ENCODE data around the gene PAPLN.
A peak's percentile ranks its signal among the peaks of the same experiment; 100 is the strongest.

Gene PAPLN

GRCh38 chr14:73231981-73232851 lies 5.1 kb upstream of the PAPLN start:
- no peak for DNase-seq (ENCODE audit: low read depth, low spot score)

DNA sequence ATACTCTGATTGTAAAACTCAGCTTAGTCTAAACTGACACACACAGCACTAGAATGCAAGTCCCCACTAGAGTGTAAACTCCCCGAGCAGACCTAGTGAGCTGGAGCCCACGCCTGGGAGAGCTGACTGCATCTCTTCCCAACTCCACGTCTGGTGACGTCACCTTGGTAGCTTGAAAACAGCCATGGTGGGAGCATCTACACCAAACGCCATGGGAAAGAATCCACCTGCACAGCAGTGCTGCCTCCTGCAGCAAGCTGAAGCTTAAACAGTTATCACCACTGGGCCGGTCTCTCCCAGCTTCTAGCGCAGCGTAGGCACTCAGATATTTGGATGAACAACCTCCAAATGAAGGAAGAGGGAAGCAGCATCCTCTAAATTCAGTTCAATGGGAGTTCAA lies 4.3 kb upstream of the PAPLN start:
- DNase-seq (ENCODE audit: low read depth, low spot score), result no peak

GRCh38 chr14:73233564-73233963 lies 3.7 kb upstream of the PAPLN start:
- DNase-seq (ENCODE audit: low read depth, low spot score), result no peak

- no peak for DNase-seq (ENCODE audit: low read depth, low spot score)
These were observed 3.3 kb upstream of the PAPLN start for GRCh38 chr14:73234029-73234428.

DNA sequence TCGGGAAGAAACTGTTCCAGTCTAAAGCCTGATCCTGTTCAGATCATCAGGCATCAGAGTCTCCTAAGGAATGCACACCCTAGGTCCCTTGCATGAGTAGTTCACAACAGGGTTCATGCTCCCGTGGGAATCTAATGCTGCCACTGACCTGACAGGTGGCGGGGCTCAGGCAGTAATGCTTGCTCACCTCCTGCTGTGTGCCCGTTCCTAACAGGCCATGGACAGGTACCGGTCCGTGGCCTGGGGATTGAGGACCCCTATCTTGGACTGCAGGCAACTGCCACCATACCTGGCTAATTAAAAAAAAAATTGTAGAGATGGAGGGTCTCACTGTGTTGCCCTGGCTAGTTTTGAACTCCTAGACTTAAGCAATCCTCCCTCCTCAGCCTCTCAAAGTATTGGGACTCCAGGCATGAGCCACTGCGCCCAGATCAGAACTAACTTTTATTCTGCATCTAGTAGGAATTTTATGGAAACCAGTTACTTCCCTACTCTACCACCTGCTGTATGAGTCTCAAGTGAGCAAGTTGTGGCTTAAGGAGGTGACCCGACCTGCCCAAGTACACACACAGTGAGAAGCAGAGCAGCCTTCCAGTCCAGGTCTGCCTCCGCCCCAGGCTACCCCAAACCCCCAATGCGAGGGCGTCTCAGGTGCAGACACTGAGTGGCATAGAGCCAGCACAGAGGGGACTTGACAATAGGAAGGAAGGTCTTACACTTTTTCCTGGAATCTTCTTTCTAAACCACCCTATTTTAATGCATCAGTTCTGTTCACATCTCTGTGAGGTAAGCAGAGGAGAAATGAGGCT lies 2.5 kb upstream of the PAPLN start:
- DNase-seq (ENCODE audit: low read depth, low spot score), result no peak

GRCh38 chr14:73235531-73236155 lies 1.7 kb upstream of the PAPLN start:
- peak; percentile 68 for DNase-seq (ENCODE audit: low read depth, low spot score)

GRCh38 chr14:73236157-73236556 lies 1.1 kb upstream of the PAPLN start:
- DNase-seq (ENCODE audit: low read depth, low spot score), result no peak

DNA sequence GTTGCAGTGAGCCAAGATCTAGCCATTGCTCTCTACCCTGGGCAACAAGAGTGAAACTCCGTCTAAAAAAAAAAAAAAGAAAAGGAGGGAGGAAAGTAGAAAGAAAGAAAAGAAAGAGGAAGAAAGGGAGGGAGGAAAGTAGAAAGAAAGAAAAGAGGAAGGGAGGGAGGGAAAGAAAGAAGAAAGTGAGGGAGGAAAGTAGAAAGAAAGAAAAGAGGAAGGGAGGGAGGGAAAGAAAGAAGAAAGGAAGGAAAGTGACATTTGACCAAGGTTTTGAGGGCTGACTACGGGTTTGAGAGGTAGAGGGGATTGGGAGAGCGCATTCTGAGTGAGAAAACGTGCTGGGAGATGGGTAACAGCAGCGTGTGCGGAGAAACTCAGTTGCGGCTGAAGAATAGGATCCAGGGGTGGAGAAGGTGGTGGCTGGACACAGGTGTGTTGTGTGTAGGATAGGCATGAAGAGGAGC lies 521 bp upstream of the PAPLN start:
- no peak for DNase-seq (ENCODE audit: low read depth, low spot score)

DNA sequence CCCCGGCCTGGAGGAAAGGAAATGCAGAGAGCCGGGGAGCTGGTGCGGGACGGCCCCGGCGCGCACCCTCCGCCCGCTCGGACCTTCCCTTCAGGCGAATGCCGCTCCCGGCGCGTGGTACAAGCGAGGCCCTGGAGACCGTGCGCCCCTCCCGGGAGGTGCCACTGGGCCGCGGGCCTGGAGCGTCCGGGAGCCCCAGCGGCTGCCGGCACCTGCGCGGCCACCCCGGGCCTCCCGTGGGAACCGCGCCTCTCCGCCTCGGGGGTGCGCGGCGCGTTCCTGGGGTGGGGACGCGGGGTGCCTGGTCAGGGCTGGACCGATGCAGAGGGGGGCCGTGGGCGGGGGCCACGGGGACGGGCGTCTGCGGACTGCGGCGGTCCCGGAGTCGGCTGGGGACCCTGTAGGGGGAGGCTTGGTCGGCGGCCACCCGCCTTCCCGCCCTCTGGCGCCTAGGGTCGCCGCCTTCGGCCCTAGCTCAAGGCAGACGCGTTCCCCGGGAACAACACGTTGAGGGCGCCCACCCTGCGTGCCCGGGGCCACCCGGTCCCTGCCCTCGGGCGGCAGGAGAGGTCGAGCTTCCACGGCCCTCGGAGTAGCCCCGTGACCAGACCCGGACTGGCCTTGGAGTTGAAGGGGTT lies 599 bp downstream of the PAPLN start:
- no peak for DNase-seq (ENCODE audit: low read depth, low spot score)

GRCh38 chr14:73238424-73238852 lies 1.1 kb downstream of the PAPLN start:
- DNase-seq (ENCODE audit: low read depth, low spot score), result no peak

DNA sequence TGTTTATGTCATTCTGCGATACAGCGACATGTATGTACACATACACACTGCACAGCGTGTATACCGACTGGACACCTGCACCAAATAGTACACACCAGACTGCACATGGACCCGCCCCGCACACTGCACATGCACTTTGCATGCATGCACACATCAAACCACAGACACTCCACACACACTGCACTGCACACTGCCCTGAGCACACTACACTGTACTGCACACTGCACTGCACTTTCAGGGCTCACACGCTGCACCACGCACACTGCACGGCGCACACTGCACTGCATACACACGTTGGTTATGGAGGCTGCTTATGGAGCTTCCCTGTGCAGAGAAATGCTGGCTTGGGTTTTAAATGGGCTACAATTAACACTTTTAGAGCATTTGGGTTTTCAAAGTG lies 1.6 kb downstream of the PAPLN start:
- no peak for DNase-seq (ENCODE audit: low read depth, low spot score)

- DNase-seq (ENCODE audit: low read depth, low spot score), result no peak
These were observed 2.3 kb downstream of the PAPLN start for GRCh38 chr14:73239393-73240241.

DNA sequence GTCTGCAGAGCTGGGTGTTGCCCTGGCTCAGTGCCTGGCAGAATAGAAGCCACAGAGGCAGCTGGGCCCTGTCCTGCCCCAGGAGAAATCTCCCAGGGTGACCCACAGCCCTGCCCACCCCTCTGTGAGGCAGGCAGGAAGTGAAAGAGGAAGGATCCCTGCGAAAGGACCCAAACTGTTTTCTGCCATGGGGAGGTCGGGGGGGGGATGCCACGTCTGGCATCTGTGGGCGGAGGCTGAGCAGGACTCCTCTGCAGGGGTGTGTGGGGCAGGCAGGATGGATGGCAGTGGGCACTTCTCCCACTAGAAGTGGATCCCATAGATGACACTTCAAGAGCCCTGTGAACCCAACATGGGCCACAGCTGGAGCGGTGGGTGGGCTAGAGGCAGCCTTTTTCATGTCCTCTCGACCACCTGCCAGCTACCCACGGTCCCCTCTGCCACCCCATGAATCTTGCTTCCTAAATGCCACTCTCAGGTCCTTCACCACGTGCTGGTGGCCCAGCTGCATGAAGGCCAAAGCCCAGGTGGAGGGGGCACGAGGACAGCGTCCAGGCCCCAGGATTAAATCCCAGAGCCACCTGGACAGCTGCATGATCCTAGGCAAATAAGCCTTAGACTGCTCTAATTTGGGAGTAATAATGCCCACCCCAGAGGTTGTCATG lies 3.6 kb downstream of the PAPLN start:
- DNase-seq (ENCODE audit: low read depth, low spot score), result no peak

GRCh38 chr14:73241481-73242165 lies 4.3 kb downstream of the PAPLN start:
- DNase-seq (ENCODE audit: low read depth, low spot score), result no peak

DNA sequence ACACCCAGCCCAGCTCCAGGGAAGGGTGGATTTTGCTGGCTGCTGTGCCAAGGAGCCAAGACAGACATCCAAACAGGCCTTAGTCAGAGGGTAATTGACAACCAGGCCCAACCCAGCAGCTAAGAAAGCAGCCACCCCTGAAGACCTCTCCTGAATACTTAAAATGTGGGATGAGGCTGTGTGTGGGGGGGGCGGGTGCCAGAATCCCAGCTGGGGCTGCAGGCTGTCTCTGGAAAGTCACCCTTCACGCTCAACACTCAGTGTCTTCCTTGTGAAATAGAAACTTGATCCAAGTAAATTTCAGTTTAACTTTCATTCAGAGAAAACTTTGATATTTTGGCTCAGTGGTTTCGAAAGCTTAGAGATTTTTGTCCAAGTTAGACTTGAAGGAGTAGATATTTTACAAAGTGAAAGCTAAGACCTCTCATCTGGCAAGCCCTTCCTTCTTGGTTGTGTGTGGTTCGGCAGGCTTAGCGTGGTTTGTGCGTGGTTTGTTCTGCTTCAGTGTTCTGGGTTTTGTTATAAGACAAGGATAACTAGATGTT lies 5.1 kb downstream of the PAPLN start:
- DNase-seq (ENCODE audit: low read depth, low spot score), result no peak

- DNase-seq (ENCODE audit: low read depth, low spot score), result no peak
These were observed 6.0 kb downstream of the PAPLN start for GRCh38 chr14:73243341-73243740.

DNA sequence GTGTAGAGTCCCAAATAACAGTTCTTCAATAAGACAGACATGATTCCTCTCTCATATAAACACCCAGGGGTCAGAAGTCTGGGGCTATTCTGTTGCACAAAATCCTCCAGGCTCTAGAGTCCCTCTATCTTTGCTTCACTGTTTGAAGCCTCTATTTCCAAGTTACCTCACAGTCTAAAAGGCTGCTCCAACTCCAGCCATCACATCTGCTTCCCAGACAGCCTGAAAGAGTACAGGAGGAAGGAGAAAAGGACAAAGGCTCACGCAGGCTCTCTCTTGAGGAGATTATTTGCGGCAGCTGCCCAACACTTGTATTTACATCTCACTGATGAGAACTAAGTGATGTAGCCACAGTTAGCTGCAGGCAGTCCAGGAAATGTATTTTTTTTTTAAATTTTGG lies 6.4 kb downstream of the PAPLN start:
- DNase-seq (ENCODE audit: low read depth, low spot score), result no peak

GRCh38 chr14:73244541-73245290 lies 7.4 kb downstream of the PAPLN start:
- DNase-seq (ENCODE audit: low read depth, low spot score), result no peak

Data from iPS DF 19.7 (cell line).